Activated effector memory CD4-positive, alpha-beta T cell treated with Interleukin-2 at 50 U/mL for 16 hours (primary cell): ENCODE data around the gene VPS52.
"Not testable (repeated sequence)": the region's sequence is repeated elsewhere in the genome, so short reads cannot be mapped to it uniquely, and the experiment has no call there.

Source experiments
- DNase-seq: peaks from one replicate; pipeline ENCODE4 v3.0.0-alpha.2; 2020

The VPS52 gene

GRCh38 chr6:33278810-33279209, 7.1 kb upstream of the VPS52 start:
- DNase-seq, result no peak

GRCh38 chr6:33278392-33278741, 6.7 kb upstream of the VPS52 start:
- DNase-seq, result no peak

GRCh38 chr6:33277663-33278391, 6.2 kb upstream of the VPS52 start:
- DNase-seq, result no peak

GRCh38 chr6:33276864-33277662, 5.4 kb upstream of the VPS52 start, which contains the start of gene B3GALT4:
TSS of gene B3GALT4 (plus strand) at chr6:33277123. CDS start at chr6:33277420, 297 bp downstream.
- DNase-seq, result peak; percentile 66

- no peak for DNase-seq
Observed at GRCh38 chr6:33276581-33276863, 4.8 kb upstream of the VPS52 start.

- not testable (repeated sequence) for DNase-seq
Observed at GRCh38 chr6:33275795-33276580, 4.3 kb upstream of the VPS52 start.

GRCh38 chr6:33273924-33274902, 2.5 kb upstream of the VPS52 start:
- no peak for DNase-seq

GRCh38 chr6:33273129-33273923, 1.6 kb upstream of the VPS52 start:
- no peak for DNase-seq

GRCh38 chr6:33272275-33273128, 826 bp upstream of the VPS52 start:
- DNase-seq, result no peak

- no peak for DNase-seq
Observed at GRCh38 chr6:33271117-33271467, 584 bp downstream of the VPS52 start.

GRCh38 chr6:33264015-33264414, 7.7 kb downstream of the VPS52 start:
- no peak for DNase-seq

- not testable (repeated sequence) for DNase-seq
Observed at GRCh38 chr6:33262490-33262889, 9.2 kb downstream of the VPS52 start.

GRCh38 chr6:33259032-33259431, 12.6 kb downstream of the VPS52 start:
- DNase-seq, result no peak

GRCh38 chr6:33254591-33254990, 17.1 kb downstream of the VPS52 start:
- no peak for DNase-seq

GRCh38 chr6:33252759-33253158, 18.9 kb downstream of the VPS52 start:
- DNase-seq, result no peak

GRCh38 chr6:33251395-33252012, 20.2 kb downstream of the VPS52 start:
- no peak for DNase-seq

- no peak for DNase-seq
Observed at GRCh38 chr6:33250731-33251130, 20.9 kb downstream of the VPS52 start.

- no peak for DNase-seq
Observed at GRCh38 chr6:33249732-33250630, 21.7 kb downstream of the VPS52 start.
